Measurements from ENCODE around the gene STRIT1.

Gene STRIT1

DNA sequence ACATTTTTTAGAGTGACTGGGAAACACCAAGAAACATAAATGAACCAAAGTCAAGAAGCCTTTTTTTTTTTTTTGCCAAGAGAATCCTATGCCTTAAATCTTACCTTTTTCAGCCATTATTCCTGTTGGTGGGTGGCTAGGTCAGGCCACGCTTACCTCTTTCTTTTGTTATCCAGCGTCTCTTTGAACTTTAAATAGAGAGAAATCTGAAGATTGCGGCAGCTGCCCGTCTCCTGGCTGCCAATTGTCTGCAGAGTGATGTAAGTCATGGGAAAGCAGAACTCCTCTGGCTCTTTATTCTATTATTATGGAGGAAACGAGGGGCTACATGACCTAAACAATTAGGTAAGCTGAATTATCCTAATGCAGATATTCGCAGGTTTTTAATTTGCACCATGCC, at the start of gene STRIT1:
Gene STRIT1, minus strand, starts transcription at position 168 of the 400 bp plus-strand sequence.
- no peak for DNase-seq (ENCODE audit: low read depth, low spot score)

DNA sequence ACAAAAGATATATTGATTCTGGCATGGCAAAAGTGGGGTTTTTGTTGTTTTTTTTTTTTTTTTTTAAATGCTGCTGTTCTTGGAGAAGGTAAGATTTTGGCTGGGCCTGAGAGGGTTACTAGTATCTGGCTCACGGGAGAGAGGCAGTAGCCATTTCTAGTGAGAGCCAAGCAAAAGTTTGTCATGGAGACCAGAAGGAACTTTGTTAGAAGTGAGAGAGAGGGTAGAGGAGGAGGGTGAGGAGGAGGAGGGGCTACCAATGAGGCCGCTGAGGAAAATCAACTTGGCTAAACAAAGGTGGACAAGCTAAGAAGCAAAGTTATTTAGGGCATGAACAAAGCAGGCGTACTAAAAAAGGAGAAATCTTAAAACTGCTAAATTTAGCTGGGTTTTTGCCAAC, 48.9 kb upstream of the STRIT1 start:
- no peak for DNase-seq (ENCODE audit: low read depth, low spot score)

DNA sequence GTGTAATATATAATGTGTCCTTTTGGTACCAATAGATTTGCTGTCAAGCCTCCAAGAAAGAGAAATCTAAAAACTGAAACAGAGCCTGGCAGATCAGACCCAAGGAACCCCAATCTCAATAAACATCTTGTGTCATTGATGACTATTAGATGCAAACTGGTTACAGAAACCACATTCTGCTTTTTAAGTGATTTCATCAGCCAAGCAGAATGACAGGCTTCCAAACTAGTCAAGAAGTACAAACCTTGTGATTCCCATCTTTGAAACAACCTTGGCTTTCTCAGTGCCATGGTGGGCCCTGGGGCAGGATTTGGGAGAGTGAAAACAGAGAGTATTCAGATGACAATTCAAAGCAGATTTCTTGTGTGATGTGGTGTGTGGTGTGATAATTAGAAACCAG, 45.6 kb upstream of the STRIT1 start:
- DNase-seq (ENCODE audit: low read depth, low spot score) = no peak

DNA sequence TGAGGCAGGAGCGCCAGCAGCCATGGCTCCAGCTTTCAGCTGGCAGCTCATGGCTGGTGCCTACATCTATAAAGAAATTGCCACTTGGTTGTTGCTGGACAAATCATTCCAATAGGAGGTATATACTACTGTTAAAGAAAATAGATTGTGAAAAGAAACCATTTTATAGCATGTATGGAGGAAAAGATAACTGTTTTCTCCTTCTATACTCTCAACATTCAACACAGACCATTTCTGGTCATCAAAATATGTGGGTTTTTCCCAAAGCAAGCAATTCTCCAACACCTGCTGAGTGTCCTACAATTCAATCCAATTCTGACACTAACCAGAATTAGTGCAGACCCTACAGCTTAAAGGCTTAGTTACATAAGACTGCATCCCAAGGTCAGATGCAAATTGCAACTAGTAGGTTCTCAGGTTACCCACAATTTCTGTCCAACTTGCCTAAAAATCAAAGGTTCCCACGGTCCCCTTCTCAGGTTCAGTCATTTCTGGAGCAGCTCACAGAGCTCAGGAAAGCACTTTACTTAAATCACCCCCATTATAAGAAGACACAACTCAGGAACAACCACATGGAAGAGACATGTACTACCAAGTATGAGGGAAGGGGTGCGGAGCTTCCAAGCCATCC, 42.4 kb upstream of the STRIT1 start:
- no peak for DNase-seq (ENCODE audit: low read depth, low spot score)

DNA sequence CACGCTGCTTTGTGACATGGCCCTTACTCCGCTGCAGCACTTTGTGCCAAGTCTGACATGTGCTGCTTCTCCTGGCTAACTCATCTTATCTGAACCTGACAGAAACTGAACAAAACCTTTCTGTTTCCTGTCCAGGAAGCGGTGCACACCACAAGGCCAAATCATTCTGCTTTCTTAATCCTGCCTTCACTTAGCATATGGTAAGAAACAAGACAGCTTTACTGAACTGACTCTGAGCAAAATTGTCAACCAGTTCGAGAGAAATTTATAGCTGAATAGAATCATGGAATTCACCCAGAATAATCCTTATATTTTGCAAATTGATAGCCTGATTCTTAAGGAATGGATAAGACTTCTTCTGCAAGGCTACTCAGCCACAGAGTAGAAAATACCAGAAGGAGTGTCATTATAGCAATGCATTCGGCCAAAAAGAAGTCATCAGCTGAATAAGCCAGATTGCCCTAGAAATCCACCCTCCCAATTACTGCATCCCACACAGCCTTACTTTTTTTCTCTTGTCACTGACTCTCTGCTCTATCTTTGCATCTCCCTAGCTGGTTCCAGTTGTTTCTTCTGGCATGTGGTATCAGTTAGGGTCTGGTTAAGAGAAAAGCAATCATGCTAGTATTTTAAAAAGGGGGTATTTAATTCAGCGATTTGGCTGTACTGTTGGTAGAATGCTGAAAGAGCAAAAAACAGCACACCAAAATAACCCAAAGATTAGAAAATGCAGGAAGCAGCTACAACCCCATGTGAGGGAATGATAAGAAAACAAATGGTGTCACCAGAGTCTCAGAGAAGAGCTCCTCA, 41.6 kb upstream of the STRIT1 start:
- no peak for DNase-seq (ENCODE audit: low read depth, low spot score)

DNA sequence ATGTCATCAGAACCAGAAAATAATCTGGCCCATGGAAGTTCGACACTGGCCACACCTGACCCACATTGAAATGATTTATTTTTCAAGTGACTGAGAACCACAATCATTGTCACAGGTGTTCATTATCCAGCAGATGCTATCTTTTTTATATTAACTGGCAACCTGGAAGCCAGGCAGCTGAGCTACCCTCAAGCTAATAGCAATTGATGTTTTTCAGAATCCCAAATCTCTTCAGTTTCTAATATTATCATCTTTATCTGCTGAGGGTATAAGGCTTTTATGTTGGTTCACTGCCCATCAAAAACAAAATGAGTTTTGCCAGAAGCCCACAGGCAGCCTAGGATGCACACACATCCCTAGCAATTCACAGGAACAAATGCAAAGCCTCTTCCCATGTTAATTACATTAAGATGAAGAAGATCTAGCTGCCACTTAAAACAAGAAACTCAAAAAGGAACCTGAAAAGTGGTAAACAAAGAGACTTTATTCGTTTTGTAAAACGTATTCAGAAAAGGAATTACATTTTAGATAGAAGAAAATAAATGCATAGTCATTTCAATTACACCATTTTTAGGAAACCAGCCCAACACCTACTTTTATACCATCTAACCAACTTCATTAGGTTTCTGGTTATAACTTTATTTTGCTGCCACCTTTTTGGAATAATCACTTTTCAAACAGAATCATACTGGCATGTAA, 40.9 kb upstream of the STRIT1 start:
- DNase-seq (ENCODE audit: low read depth, low spot score) = no peak

DNA sequence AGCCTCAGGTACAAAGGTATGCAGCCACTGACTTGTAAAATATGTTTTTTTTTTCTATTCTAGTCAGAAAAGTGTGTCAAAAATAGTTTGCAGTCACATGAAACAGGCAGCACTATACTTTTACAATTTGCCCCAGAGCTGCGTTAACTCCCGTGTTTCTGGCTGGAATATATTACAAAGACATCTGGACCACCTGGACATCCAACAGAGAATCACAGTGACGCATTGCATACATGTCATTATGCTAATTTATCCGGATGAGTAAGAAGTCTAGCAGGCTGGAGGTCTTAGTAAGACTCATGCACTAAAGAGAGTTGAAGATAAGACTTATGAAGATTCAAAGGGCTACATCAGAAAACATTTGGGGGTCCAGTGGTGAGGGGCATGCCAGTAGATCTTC, 39.2 kb upstream of the STRIT1 start:
- DNase-seq (ENCODE audit: low read depth, low spot score) = no peak

DNA sequence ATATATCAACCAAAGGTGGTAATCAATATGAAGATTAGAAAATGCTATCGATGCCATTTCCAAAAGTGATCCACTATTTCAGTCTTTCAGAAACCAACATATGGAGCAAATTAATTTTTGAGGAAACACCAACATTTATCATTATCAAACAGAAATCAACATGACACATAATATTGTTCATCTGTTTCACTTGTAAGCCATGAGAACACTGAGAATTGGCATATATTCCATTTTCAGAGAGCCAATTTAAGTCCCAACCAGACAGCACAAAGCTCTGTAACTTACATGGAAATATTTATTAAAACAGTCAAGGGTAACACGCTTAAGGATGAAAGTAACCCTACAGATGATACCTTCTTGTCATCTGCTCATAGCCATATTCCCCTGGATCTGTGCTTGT, 37.6 kb upstream of the STRIT1 start:
- no peak for DNase-seq (ENCODE audit: low read depth, low spot score)

DNA sequence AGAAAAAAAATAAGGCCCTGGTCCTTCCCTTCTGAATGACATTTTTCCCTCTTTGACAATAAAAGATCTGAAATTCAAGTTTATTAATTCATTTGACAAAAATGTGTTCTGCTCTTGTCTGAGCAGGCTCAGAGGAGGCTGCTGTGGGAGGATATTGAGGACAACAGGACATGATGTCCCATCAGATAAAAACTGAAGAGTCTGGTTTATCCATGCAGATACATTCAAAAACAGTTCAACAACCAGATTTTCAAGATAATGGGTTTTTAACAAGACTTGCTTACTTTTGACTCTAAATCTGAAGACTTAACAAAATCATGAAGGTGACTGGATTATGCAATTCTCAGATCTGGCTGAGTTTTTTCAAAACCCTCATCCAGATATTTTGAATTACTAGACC, 36.9 kb upstream of the STRIT1 start:
- DNase-seq (ENCODE audit: low read depth, low spot score) = no peak

DNA sequence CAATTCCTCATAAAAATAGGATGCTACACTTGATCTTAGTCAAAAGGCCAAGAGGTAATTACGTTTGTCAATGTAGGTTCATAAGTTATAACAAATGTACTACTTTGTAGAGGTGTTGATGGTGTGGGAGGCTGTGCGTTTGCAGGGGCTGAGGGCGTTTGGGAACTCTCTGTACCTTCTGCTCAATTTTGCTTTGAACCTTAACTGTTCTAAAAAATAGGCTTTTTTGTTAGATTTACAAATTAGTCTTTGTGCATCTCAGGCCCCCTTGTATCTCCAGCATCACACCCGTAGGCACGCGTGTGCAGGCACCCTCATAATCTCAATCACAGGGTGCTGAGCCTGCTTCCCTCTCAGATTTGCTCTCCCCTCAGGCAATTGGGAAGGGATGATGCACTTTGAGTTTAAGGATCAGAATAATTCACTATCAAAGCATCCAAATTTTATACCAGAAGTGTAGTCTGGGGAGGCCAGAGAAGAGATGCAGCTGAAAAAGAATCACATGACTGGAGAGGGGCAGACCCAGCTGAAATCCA, 36.1 kb upstream of the STRIT1 start:
- DNase-seq (ENCODE audit: low read depth, low spot score) = no peak

DNA sequence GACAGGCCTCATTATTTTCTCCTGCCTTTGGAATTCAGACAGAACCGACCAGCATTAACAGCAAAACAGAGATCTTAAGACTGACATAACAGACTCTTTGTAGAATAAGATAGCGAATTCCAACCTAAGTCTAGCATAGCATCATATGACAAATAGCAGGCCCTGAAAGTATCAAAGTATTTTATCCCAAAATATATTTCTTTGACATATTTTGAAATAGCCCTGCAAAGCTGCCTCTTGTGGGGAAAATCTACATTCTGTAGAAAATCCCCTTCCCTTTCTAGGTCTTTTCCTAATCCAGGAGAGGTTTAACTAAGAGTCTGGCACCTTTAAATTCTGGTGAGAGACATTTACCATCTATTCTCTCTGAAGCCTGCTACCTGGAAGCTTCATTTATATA, 34.4 kb upstream of the STRIT1 start:
- DNase-seq (ENCODE audit: low read depth, low spot score) = no peak

DNA sequence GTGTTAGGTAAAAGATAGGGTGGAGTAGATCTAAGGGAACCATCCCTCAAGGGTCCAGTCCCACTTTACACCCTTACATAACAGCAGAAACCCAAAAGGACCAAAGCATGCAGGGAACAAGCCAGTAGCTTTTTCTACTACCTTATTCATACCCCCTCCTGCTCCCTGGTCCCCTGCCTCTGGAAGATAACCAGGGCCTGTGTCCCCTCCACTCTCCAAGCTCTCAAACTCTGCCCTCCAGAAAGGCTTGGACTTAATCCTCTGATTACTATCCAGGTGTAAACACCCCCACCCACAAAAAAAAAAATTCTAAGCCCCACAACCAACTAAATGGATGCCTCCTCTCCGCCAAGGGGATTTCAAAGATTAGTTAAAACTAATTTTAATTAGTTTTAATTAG, 33.9 kb upstream of the STRIT1 start:
- DNase-seq (ENCODE audit: low read depth, low spot score) = no peak

DNA sequence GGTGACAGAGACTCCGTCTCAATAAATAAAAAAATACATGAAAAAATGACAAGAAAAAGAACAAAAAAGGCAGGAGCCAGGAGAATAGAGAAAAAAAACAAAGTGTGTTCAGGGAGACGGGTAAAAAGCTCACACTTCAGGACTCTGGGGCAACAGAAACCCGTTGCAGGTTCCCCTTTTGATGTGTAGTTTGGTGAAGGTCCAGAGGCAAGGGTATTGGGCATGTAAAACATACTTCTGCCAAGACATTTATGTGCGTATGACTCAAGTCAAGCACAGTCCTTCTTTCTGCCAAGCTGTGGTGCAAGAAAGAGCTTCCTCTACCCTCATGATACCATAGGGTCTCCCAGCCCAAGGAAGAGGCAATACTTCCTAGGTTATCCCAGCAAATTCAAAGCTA, 33.4 kb upstream of the STRIT1 start:
- no peak for DNase-seq (ENCODE audit: low read depth, low spot score)

DNA sequence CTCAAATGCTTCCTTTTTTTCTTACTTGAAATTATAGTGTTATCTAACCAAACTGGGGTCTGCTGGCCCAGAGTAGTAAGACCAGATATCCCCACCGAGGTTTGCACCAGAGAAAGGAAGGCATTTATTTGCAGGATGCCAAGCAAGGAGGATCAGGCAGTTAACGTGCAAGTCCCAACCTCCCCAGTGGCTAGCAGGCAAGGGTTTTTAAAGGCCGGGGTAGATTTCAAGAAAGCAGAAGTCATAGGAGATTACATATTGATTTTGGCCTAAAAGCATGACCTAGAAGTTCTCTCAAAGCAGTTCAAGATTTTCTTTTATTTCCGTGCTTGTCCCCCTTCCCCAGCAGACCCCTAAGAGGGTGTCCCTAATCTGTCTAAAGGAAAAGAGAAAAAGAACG, 32.8 kb upstream of the STRIT1 start:
- no peak for DNase-seq (ENCODE audit: low read depth, low spot score)

DNA sequence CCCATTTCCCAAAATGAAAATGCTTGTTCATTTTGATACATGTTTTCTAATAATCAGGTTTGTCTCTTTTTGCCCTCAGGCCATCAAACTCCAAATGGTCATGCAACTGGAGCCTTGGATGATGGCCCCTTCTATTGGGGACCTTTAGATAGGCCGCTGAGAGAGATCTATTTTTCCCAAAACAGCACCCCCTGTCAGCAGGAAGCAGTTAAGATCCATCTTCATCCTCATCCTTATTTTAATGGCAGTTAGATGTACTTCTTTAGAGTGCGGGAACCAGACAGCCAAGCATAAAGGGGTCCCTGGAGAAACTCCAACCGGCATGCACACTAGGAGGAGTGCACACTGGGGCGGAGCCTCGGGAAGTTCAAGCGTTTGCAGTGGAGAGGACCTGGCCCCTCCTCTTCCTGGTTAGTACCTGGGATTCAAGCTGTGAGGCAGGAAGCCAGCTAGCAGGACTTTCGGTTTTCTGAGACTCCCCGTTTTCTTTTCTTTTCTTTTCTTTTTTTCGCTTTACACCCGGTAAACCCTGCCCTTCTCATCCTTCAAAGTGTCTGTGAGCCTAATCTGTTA, 31.9 kb upstream of the STRIT1 start:
- DNase-seq (ENCODE audit: low read depth, low spot score) = peak; percentile 6

DNA sequence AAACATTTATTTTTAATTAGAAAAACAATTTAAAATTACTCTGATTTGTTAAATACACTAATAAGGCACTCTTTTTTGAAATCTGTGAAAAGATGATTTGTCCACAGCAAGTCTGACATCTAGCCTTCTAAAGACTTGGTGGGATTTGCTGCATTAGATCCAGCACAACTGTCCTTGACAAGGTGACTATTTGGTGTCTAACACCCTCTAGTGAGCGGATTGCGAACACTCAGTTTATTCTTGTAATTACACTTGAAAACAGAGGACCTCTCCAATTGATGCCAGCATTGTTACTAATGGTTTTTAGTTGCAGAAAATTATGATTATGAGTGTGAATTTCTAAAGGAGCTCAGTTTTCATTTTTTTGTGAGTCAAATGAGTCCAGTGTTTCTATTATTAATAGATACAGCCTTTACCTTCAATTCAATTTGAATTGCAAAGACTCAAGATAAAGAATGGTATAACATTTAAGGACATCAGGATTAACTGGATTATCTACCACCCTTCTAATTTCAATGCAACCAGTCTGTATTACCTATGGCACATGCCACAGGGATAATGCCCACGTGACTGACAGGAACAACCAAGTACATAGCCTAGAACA, 29.7 kb upstream of the STRIT1 start:
- peak; percentile 31 for DNase-seq (ENCODE audit: low read depth, low spot score)

DNA sequence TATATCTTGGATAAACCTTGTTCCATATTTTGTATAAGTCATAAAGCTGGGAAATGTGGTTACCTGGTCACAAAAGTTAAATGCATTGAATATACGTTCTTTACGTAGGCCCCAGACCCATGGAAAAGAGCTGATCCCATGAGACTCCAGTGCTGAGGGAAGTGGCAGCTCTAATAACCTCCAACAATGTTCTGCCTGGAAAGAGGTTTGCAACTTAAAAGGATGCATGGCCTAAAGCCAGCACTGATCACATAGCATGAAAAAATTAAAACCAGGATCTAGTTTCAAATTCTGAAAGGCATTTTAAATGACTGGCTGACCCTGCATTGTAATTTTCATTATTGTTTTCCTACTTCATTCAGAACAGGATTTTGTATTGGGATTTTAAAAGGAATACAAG, 27.9 kb upstream of the STRIT1 start:
- no peak for DNase-seq (ENCODE audit: low read depth, low spot score)

DNA sequence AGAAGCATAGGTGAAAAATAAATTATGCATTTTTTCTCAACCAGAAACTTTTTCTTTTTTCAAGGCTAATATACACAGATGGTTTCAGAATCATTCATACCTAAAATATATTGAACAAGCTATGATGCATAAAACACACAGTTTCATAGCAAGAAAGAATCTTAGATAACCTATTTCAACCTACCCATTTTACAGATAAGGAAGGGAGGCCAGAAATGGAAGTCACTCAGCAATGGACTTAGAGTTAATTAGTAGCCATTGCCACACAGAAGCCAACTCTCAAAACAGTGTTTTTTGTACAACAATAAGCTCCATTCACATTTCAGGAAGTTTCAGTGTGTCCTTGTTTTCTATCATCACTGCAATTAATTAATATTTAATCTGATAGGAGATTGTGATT, 27.5 kb upstream of the STRIT1 start:
- no peak for DNase-seq (ENCODE audit: low read depth, low spot score)

DNA sequence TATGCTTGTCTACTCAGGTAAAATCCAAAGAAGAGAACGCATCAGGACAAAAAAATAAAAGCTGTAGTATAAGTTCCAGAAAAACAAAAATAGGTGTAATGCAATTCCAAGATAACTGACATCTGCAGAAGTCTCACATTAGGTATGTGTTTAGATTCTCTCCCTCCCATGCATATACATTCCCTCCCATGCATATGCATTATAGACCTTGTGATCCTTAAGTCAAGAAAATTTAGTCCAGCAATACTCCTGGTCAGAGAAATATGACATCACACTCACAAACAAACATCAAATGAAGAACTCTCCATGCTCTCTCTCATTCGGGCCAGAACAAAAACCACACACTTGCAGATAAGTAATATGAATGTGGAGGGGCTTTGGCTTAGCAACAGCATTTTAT, 25.3 kb upstream of the STRIT1 start:
- no peak for DNase-seq (ENCODE audit: low read depth, low spot score)

DNA sequence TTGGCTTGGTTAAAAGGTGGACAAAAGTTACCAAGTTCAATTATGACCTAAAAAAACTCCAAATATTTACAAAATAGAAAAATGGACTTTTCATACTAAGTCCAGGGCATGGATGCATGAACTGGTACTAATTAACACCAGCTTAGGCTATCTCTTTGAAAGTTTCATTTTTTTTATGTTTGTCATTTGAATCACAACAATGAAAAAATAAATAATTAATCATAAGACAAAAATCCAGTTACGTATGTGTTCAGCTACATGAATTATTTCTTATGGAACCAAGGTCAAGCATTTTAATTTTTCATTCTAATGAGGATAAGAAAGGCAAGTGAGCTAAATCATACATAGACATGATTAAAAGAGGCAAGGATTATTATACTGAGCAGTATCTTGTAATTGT, 23.7 kb upstream of the STRIT1 start:
- no peak for DNase-seq (ENCODE audit: low read depth, low spot score)

DNA sequence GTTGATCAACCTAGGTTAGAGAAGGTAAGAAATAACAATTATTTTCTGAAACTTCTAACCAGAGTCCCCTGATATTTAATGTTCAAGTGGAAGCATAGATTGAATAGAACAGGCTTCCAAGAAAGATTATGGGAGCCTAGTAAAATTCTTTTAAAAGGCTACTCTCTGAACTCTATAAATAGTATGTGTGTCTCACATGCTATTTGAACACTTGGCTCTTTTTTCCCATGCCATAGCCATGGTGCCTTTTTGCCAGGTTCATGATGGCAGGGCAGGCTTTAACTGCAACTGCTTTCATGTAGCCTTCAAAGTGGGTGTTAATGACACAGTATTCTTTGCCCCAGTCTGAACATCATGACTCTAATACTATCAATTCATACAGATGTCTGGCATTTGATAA, 22.9 kb upstream of the STRIT1 start:
- DNase-seq (ENCODE audit: low read depth, low spot score) = no peak

DNA sequence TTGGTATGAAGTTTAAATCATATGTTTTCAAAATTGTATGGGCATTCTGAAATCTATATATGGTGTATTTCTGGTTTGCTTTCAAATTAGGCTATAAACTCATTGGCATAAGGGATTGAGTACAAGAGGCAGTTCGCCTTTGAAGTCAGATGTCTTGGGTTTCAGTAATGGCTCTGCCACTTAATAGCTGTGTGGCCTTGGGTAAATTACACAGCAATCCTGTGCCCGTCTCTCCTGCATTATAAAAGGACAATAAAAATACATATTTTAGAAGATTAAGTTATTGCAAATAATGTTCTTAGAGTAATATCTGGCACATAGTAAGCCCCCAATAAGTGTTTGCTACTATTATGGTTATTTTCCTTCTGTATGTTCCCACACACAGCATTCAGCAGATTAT, 20.4 kb upstream of the STRIT1 start:
- DNase-seq (ENCODE audit: low read depth, low spot score) = no peak

Data from ELF-1 (cell line).